NCI-H446 treated with DMSO at 0.1 percent for 48 hours (cell line): ENCODE results near the gene CETN1.

Source experiments
- DNase-seq: peaks from one replicate; lab custom pipeline; 2025; lab: John Stamatoyannopoulos, UW

CETN1 gene

DNA sequence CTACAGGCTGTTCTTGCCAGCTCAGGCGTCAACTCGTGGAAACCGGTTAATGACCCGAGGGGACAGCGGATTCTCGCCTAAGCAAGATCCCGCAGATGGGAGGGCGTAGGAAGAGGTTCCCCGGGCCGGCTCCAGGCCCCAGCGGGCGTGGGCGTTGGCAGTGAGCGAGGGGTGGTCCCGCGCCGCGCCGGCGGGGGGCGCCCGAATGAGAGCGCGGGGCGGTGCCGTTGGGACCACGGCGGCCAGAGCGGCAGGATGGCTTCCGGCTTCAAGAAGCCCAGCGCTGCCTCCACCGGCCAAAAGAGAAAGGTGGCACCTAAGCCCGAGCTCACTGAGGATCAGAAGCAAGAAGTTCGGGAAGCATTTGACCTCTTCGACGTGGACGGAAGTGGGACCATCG, at the start of gene CETN1:
Gene CETN1, plus strand, starts transcription at position 227 of the 400 bp plus-strand sequence. Its CDS starts 29 bp downstream, at position 256.
- no peak for DNase-seq

DNA sequence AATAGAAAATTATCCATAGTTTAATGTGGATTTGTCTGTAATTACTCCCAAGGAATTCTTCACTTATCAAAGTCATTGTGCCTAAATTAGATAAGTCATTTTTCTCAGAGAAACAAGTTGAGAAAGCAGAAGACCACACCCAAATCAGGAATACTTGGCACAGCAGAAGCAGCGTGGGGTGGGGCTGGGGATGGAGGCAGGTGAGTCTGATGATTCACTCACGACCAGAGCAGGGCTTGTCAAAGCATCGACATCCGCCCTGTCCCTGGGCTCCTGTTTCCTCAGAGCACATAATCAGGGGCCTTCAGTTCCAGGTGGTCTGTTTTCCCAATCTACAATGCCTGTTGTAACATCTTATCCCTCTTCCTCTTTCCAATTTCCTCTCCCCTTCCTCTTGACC, 48.2 kb upstream of the CETN1 start:
- no peak for DNase-seq

DNA sequence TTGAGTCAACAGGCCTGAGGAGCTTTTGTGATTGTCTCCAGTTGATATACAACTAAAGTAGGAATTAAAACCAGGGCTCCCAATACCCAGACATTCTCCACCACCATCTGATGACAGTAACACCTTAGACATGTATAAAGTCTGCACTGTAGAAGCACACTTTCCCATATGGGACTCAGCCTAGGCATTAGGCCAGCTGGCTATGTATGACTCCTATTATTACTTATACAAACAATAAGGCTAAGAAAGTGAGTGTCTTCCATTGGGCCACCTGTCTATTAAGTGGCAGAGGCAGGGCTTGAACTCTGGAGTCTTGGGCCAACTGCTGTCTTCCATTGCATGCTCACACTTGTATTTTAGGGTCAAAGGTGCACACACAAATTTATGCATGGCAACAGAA, 47.5 kb upstream of the CETN1 start:
- DNase-seq: no peak

DNA sequence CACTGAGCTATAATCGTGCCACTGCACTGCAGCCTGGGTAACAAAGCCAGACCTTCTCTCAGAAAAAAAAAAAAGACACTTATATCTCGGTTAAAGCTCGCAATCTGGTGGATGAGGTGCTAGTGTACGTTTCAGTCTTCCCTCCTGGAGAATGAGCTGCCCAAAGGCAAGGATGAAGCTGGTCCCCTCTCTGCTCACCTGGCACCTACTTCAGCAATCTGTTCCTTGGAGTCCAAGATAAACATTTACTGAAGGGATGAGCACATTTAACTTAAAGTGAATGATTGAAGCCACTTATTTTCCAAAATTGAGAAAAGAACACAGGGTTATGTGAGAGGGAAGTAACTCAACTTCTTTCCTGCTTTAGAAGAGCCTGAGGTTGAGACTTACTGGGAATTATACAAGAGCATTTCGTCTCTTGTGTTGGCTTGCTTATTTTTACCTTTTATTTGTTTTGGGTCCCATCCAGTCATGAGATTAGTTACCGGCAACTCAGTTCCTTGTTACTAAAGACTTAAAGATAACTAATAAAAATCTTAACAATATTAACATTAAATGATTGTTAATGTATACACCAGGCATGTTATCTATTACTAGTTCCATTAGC, 46.1 kb upstream of the CETN1 start:
- no peak for DNase-seq

DNA sequence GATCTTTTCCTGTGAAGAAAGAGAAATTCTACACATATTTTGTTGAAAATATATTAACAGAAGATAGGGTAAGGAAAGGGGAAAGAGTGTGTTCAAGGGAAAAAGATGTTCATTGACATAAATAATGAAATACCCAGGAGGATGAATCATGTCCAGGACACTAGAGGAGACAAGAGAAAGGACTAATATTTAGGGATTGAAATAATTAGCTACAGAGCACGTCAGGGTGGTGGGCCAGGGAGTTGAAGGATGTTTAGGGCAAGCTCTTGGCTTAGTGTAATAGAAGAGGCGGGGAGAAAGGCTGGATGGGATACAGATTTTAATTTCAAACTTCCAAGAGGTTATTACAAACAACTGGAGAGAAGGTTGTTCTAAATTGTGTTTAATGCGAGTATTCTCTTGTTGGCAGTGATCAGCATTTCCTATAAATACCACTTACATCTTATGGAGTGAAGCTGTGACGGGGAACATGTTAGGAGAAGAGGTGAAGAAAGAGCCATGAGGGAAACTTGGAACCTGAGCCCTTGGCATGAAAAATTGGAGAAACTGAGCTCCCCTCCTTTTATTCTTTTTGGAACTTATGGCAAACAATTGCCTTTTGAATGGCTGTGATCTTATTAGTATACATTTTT, 36.6 kb upstream of the CETN1 start:
- DNase-seq: no peak

DNA sequence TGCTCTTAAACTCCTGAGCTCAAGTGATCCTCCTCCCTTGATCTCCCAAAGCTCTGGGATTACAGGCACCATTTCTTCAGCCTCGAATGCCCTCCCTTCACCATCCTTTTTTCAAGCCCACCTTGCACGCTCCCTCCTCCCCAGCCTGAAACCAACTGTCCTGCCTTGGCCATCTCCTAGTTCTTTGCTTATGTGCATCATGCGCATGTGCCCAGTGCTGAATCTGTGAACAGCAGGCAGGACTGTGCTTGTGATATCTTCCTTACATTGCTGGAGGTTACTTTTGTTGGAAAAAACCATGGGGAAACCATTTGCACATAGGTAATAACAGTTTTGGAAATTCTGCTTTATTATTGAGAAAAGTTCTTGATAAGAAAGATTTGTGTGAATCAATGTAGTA, 30.2 kb upstream of the CETN1 start:
- DNase-seq: no peak

DNA sequence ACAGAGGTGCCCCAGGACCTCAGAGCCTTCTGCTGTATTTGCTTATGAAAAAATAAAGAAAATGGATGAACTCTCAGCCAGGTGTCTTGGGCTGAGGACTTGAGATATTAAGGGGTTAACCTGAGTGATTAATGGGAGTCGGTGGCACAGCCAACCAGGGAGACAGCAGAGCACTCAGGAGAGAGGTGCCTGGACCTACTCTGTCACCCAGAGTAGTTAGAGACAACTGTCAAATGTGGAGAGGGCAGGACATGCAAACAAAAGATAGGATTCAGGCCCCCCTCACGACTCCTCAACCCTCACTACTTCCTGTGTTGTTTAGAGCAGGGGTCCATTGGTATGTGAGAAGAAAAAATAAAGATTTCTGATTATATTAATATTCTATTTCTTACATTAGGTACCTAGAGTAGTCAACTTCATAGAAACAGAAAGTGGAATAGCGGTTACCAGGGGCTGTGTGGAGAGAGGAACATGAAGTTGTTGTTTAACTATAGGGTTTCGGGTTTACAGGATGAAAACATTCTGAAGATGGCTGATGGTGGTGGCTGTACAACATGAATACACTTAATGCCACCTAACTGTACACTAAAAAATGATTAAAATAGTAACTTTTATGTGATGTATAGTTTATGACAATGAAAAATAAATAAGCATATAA, 28.6 kb upstream of the CETN1 start:
- no peak for DNase-seq

DNA sequence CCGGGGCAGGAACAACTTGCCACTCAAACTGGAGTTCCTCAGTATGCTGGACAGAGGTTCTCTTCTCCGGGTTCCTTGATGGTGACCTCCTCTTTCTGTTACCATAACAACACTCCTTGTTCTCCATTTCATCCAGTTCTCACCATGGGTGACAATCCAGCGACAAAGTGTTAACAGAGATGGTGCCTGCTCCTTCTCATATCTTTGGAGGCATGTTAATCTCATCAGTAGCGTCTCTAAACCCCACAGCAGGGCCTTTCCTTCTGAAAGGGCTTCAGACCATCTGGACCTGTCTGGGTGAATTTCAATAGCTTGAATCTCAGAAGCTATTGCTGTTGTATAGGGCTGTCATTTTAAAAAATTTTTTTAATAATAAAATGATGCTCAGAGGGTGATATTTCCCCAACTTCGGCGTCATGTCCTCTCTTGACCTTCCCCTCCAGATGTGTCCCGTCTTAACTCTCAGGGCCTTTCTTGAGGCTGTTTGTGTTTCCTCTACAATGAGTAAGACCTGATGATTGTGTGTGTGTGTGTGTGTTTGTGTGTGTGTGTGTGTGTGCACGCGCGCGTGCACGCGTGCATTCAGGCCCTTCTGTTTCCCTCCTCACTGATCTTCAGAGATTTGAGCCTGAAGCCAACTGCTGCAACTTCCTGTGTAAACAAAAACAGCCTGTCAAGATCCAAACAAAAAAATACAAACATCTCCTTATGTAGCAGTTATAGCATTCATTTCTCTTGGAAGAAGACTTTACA, 24.3 kb upstream of the CETN1 start:
- DNase-seq: no peak

DNA sequence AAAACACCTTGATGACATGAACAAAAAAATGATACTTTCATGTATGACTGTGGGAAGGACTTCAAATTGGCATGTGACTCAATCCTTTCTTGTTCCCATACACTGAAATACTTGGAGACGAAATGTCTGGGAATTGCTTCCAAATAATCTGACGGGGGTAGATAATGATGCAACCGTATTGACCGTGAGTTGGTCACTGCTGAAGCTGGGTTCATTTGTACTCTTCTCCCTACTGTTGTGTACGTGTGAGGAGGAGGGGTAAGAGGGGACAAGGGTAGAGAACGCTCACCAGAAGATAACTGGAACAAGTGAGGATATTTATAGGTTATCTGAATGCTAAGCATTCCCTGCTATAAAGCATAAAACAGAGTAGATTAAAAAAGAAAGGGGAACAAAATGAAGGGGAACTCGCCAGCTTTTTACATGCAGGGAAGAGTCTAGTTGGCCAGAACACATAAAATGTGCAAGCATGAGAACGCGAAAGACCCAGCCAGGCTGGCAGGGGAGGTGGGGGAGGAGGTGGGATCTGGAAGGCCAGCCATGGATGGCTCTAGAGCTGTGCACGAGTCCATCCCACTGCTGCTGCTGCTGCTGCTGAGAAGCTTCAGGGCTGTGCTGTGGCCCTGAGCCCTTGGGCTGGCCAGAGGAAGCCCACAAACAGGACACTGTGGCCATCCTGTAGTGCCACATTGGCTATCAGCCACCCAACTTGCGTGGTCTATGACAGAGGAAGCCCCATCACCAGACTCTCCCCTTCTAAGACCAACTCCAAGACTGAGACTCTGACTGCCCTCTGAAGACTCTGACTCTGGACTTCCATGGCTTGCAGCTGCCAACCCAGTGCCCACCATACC, 15.2 kb upstream of the CETN1 start:
- no peak for DNase-seq

DNA sequence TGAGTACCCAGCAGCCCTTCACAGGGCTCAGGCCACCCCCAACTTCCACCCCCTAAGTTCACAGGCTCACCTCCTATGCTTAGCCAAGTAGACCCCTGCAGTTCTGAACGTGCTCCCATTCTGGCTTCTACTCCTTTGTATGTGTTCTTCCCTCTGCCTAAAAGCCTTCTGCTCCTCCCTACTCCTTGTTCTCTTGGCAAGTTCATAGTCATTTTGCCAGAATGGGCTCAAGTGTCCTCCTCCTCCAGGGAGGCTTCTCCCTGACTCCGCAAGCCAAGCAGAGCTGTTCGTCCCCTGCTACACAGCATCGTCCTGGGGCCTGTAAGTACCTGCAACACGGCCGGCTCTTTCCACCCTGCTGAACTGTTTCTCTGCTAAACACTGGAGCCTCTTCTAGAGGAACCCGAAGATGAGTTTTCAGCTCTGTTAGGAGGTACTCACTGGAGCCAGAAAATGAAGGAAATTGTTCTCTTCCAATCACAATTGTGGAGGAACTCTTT, 14.6 kb upstream of the CETN1 start:
- DNase-seq: no peak

DNA sequence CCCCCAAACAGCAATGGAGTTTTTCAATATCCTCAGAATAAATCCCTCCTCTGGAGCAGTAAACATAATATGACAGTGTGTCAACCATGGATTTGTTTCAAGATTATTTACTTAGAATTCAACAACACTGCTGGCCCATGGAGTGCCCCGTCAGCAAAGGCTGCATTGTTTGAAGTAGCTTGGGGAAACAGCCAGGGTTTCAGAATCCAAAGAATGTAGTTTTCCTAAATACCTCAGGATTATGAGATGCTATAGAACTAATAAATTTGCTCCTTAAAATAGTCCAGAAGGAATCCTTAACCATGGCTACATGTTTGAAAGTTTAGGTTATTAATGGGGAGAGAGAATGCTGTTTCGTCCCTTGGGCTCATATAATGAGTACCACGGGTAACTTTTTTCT, 13.1 kb upstream of the CETN1 start:
- no peak for DNase-seq

DNA sequence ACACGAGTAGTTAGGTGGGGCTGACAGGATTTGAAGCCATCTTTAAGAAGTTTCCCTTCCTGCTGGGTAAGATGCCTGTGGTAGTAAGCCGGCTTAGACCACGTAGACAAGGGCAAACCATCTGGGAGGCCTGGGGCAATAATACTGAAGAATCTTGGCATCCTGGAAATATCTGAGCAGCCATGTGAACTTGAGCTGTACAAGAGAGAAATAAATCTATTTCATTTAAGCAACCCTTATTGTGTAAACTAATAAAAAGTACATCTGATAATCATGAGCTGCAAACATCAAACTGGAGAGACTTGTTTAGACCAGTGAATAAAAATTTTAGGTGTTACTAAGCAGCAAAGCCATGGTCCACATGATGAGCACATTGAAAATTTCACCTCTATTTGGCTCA, 11.4 kb upstream of the CETN1 start:
- no peak for DNase-seq

DNA sequence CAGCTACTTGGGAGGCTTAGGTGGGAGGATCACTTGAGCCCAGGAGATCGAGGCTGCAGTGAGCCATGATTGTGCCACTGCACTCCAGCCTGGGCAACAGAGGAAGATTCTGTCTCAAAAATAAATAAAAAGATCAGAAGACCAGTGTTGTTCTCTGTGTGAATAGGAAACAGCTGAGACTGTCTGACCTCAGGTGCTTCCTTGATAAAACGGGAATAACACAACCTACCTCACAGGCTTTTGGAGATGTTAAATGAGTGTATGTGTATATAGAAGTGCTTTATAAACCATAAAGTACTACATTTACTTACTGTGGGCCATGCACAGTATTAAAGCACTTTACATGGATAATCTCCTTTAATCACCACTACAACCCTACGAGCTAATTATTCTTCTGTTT, 9.9 kb upstream of the CETN1 start:
- no peak for DNase-seq

DNA sequence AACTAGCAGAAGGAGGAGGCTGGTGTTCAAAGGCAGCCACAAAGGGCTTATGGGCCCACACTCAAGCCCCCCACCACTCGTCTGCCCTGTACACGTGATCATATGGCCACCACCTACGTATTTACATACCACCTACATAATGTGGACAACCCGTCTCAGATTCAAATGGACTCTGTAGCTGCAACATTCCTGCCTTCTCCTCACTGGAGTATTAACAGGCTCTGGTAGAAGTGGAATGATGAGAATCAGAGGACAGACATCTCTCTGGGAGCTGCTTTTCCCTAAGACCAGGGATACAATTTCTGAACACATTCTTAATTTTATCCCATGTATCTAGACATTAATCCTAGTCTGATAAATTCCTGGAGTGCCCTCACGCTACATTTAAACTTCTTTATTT, 9.5 kb upstream of the CETN1 start:
- no peak for DNase-seq

DNA sequence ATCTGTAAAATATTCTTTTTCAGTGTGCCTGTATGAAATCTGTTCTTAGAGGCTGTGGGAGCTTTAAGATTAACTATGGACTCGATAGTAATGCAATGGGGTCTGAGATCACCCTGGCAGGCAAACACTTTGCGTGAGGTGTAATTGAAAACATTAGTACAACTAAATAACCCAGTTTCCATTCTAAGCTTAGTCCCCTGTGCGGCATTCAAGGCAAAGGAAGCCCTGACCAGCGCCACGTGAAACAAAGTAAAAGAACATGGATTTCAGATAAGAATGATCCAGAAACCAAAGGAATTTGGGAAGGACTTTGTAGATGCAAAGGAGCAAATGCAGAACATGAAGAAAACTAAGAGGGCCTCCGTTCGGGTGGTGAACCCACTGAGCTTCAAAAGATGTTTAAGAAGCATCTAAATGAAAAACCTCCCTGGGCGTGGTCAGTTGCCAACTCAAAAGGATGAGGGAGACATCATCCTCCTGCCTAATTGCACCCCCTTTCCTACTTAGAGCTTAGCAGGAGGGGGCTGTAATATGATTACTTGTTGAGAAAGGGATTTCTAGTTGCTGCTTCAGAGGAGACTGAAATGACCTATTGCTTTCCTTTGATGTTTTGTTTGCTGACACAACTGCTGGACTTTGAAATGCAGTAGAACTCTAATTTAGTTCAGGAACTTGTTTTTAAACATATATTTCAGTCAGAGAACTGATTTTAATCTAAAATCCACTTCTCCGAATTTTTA, 7.9 kb upstream of the CETN1 start:
- DNase-seq: no peak

DNA sequence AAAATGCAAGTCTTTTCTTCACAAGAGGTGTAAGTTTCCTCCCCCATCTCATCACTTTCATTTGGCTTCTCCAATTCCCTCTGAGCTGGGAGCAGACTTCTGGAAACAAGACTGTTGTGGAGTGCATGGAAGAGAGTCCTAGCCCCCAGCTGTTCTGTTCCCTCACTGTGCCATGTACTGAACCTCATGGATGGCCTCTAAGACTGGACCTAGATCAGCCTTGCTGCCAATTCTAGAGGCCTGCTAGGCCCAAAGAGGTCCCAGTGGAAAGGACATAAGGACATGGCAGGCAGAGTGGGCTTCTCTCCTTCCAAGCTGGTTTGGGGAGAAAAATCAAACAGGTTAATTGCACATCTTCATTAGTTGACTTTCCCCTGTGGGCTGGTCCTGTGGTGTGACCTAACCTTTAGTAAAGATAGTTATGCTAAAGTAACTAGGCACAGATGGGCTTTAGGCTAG, 7.3 kb upstream of the CETN1 start:
- DNase-seq: no peak

DNA sequence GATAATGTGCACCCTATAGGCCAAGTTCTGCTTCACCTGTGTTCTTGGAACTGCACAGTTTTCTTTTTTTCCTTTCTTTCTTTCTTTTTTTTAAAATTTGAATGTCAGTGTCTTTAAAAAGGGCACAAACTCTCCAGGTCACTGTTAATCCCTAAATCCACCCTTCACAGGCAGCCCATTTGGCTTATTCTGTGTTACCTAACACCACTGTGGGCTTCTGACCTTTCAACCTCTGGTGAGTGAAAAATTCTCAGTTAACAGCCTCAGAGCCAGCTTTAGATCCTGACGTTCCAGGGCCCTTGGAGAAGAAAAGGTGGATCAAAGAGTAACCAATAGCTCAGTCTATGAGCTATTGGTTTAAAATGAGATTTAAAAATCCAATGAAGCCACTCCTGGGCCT, 6.8 kb upstream of the CETN1 start:
- no peak for DNase-seq

DNA sequence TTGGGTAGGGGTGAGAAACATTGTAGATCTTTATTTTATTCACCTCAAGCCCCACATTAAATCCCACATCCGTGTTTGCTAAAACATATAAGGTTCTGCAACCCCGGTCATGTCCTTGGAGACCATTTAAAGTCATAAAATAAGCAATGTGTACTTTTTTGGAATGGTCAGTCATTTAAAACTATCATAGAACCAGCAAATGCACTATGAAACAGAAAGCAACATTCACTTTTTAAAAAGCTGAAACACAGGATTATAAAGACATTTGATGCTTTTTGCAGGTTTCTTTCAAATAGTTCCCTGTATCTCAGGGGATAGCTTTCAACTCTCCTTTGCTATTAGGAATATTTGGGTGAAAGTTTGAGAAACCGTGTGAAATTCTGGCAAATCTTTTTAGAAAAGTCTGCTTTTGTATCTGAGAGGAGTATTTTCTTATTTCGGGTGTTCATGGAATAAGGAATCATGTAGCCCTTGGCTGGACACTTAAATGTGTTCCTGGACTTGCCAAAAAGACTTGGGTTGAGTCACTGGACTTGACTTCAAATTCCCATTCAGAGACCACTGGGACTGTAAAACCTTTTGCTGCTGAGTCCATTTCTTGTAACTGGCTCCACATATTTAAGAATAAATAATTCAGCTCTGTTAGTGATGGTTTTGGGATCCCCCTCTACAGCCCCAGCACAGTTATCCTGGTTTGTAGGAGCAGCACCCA, 5.9 kb upstream of the CETN1 start:
- no peak for DNase-seq

DNA sequence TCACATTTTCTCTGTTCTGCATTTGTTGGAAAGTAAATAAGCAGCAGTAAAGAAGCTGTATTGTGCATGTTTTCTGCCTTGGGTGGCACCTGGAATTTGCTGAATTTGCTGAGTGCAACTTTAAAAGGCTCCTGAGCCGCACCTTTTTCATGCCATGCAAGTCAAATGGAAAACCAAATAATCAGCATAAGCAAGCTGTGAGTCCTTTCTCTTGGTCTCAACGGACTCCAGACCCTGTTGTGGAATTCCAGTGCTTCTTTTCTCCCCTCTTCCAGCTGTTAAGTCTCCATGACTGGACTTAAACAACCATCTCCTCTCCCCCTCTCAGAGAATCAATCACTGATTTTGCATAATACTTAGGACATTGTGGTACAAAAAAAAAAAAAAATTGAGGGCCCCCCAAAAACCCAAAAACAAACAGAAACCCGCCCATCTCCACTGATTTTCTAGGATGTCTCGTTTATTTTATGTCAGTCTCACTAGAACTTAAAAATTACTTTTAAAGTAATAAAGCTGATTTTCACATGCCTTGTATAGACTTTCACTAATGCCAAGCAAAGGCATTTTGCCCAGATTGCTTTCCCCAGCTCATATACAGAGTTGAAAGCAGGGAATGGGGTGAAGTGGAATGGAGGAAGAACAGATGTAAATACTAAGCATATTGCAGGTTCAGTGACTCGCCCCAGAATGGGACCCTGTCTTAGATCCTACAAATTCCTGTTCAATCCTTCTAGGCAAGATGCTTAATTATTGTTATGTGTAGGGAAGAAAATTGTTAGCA, 5.1 kb upstream of the CETN1 start:
- DNase-seq: no peak

DNA sequence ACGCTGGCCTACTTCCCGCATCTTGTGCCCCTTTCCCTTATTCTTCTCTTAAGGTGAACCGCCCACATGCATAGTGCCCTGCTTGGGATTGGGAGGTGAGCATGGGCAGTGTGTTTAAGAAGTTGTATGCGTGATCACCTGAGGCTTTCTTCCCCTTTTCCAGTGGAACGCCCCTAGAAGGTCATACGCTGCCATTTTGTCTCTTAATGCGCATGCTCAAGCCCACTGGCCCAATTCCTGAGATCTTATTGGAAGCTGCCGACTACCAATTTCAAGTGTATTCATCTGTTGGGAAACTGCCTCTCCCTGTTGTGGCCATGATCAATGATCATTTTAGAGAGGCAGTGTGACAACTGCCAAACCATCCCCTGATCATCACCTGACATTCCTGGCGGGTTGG, 3.3 kb upstream of the CETN1 start:
- DNase-seq: no peak
